Inflammatory macrophage treated with lipopolysaccharide for 4 hours (primary cell): Measurements from ENCODE around the gene KRTAP1-1.
"Not testable (repeated sequence)": the region's sequence is repeated elsewhere in the genome, so short reads cannot be mapped to it uniquely, and the experiment has no call there.

Experiments
- DNase-seq: peaks from one replicate; pipeline ENCODE4 v3.0.0-alpha.2; 2020

KRTAP1-1 gene, protein sequence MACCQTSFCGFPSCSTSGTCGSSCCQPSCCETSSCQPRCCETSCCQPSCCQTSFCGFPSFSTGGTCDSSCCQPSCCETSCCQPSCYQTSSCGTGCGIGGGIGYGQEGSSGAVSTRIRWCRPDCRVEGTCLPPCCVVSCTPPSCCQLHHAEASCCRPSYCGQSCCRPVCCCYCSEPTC

DNA sequence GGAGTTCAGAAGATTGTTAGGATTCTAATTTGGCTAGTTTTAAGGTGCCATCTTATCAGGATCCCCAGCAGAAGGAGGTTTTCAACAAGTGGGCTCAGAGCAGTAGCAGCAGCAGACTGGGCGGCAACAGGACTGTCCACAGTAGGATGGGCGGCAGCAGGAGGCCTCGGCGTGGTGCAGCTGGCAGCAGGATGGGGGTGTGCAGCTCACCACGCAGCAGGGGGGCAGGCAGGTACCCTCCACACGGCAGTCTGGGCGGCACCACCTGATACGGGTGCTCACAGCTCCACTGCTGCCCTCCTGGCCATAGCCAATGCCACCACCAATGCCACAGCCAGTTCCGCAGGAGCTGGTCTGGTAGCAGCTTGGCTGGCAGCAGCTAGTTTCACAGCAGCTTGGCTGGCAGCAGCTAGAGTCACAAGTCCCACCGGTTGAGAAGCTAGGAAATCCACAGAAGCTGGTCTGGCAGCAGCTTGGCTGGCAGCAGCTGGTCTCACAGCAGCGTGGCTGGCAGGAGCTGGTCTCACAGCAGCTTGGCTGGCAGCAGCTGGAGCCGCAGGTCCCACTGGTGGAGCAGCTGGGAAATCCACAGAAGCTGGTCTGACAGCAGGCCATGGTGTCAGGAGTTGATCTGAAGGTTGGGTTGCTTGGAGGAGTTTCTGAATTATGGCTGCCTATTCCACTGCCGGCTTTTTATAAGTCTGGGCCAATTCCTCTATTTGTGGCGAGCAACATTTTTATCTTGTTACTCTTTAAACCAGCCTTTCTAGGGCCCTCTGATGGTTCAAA is at the start of gene KRTAP1-1:
TSS of gene KRTAP1-1 (minus strand) at position 668 of the 789 bp plus-strand sequence. CDS start at position 615, 53 bp downstream.
- not testable (repeated sequence) for DNase-seq

DNA sequence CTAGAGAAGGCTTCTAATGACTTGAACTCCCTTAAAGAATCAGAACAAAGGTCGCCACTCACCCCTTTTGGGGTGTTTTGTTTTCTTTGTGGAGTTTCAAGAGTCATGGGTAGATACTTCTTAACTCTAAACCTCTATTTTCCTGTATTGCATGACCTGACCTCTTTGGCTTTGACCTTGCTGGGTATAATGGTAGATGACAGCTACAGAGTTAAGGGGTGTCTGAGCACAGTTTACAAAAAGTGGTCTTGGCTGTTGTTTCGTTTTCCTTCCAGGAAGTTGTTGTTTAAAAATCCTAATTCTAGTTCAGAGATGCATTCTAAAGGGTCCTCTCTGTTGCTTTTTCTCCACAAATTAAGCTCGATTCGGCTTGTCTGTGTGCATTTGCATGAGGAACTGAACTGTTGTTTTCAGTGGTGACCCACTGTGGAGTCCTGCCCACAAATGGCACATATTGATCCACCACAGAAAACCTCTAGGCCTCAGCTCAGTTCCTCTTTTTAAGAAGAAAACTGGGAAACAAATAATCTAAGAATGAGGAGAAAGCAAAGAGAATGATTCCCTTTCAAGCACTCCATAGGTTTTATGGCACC is 47.6 kb upstream of the KRTAP1-1 start:
- DNase-seq: not testable (repeated sequence)

DNA sequence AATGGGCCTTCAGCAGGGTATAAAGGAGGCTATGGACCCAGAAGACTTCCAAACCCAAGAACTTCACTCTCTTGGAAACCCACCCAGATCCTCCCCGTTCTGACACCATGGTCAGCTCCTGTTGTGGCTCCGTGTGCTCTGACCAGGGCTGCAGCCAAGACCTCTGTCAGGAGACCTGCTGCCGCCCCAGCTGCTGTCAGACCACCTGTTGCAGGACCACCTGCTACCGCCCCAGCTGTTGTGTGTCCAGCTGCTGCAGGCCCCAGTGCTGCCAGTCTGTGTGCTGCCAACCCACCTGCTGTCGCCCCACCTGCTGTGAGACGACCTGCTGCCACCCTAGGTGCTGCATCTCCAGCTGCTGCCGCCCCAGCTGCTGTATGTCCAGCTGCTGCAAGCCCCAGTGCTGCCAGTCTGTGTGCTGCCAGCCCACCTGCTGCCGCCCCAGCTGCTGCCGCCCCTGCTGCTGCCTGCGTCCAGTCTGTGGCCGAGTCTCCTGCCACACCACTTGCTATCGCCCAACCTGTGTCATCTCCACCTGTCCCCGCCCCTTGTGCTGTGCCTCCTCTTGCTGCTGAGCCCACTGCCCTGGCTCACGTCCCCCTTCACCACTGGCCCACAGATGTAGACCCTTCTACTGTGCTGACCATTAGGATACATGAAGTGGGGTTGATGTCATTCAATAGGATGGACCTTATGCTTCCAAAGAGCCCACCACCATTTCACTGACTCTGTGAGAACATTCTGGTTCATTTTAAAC is 43.0 kb upstream of the KRTAP1-1 start, which contains the start of gene KRTAP4-7:
TSS of gene KRTAP4-7 (plus strand) at position 51 of the 757 bp plus-strand sequence. CDS start at position 108, 57 bp downstream.
- DNase-seq: not testable (repeated sequence)

GRCh38 chr17:41083427-41083826 is 42.2 kb upstream of the KRTAP1-1 start:
- not testable (repeated sequence) for DNase-seq

- no peak for DNase-seq
Measured at GRCh38 chr17:41082626-41083025, 41.4 kb upstream of the KRTAP1-1 start.

- DNase-seq: no peak
Measured at GRCh38 chr17:41076788-41077187, 35.5 kb upstream of the KRTAP1-1 start.

- no peak for DNase-seq
Measured at GRCh38 chr17:41073676-41074075, 32.4 kb upstream of the KRTAP1-1 start.

GRCh38 chr17:41071606-41072360 is 30.5 kb upstream of the KRTAP1-1 start:
- no peak for DNase-seq

DNA sequence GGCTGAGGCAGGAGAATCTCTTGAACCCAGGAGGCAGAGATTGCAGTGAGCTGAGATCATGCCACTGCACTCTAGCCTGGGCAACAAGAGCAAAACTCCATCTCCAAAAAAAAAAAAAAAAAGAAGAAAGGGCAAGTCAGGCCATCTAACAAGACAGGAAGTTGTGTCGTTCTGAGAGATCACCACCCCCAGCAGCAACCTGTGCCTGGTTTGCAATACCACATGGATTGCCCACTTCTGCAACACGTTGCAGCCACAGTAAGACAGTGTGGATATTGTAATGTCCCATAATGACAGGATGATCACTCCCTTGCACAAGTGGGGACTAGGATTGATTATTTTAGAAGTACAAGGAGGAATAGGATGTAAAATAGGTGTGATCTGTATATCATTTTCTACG is 27.8 kb upstream of the KRTAP1-1 start:
- no peak for DNase-seq

GRCh38 chr17:41067281-41067680 is 26.0 kb upstream of the KRTAP1-1 start:
- DNase-seq: no peak

- peak; percentile 17 for DNase-seq
Measured at GRCh38 chr17:41065829-41066624, 24.8 kb upstream of the KRTAP1-1 start, which contains the start of gene KRTAP2-4. Gene KRTAP2-4 (minus strand): TSS chr17:41065879. CDS start chr17:41065845, 34 bp downstream.

DNA sequence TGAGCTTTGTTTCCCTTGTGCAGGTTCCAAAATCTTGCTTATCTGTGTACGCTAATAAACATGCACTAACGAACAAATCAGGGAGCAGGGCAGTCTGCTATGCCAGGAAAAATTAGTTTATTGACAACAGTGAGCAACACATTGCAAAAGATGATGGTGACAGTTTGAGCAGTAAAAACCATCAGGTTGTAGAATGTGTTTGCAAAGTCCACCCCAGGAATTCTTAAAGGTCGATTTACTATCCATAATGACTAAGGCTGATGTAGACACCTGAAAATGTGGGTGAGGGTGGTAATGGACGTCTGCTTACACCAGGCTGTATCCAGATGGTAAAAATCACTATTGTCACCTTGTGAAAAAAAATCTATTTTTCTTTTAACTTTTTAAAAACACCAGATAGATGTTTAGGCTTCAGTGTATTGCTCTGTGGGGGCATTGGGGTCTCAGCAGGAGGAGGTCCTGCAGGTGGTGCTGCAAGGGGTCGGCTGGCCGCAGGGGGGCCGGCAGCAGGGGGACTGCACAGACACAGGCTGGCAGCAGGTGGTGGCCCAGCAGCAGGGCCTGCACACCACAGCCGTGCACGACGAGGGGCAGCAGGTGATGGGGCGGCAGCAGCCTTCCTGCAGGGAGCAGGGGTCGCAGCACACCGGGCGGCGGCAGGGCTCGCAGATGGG is 23.9 kb upstream of the KRTAP1-1 start:
- not testable (repeated sequence) for DNase-seq

DNA sequence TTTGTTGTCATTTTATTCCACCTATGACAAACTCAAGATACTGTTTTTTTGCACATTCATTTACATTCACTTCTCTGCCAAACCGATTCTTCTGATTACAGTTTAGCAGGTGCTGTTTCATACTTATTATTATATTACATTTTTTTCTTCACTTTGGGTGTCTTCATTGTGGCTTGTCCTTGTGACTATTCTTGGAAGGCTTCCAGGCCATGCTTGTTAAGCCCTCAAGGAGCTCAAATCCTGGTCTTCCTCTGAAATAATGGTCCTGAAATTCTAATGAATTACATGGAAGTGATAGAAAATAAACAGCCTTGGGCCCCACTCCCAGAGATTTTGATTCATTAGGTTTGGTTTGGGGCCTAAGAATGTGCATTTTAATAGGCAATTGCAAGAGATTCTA is 23.1 kb upstream of the KRTAP1-1 start:
- no peak for DNase-seq

- no peak for DNase-seq
Measured at GRCh38 chr17:41063449-41063848, 22.2 kb upstream of the KRTAP1-1 start.

- DNase-seq: no peak
Measured at GRCh38 chr17:41061964-41062363, 20.7 kb upstream of the KRTAP1-1 start.

DNA sequence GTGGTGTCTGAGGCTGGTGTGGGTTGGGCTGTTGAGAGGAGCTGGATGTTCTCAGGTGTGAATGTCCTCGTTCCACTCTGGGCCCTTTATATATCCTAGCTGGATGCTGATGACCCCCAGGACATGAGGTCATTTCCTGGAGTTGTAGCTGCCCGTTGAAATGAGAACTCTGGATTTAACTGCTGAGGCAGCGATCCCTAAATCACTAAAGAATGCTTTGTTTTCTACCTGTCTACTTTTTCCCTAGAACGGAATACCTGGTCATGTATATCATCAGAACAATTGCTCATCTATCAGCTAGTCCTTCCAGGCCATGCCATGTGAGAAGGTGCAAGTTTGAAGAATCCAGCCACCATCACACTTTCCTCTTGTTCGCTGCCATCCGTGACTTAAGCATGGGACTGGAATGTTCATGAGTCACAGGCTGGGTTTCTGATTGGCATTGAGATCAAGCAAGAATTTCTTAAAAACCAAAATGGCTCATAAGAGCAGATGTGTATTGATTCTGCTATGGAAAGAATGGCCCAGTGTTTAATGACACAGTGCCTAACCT is 18.9 kb upstream of the KRTAP1-1 start, which contains the start of gene KRTAP2-3:
TSS of gene KRTAP2-3 (minus strand) at position 63 of the 553 bp plus-strand sequence. CDS start 64 bp downstream, outside the sequence.
- no peak for DNase-seq

DNA sequence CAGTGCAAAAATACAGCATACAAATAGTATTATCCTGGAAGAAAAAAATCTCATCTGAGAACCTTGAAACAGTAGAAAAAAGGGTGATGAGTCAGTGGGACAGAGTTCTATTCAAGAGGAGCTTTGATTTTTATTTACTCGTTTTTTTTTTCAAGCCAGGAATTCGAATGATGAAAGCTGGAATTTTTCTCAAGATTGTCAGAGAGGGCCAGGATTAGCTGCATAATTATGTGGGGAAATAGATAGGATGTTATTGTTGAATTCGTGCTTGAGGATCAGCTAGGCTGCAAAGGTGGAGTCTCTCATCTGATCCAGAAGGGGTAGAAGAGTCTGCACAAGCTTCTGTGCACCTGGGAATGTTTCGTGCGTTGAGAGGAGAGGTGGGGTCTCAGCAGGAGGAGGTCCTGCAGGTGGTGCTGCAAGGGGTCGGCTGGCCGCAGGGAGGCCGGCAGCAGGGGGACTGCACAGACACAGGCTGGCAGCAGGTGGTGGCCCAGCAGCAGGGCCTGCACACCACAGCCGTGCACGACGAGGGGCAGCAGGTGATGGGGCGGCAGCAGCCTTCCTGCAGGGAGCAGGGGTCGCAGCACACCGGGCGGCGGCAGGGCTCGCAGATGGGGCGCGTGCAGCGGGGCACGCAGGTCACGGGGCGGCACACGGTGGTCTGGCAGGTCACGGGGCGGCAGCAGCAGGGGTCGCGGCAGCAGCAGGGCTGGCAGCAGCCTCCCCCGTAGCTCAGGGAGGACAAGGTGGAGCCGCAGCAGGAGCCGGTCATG is 18.2 kb upstream of the KRTAP1-1 start:
- not testable (repeated sequence) for DNase-seq

- no peak for DNase-seq
Measured at GRCh38 chr17:41058741-41059140, 17.5 kb upstream of the KRTAP1-1 start.

DNA sequence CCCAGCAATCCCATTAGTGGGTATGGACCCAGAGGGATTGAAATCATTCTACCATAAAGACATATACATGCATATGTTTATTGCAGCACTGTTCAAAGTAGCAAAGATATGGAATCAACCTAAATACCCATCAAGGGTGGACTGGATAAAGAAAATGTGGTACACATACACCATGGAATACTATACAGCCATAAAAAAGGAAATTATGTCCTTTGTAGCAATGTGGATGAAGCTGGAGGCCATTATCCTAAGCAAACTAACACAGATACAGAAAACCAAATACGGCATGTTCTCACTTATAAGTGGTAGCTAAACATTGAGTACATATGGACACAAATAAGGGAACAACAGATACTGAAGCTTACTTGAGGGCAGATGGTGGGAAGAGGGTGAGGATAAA is 16.3 kb upstream of the KRTAP1-1 start:
- no peak for DNase-seq
